GM18858 (cell line): ENCODE results near the gene ICAM5.
A peak's percentile ranks its signal among the peaks of the same experiment; 100 is the strongest.
"Not testable (repeated sequence)": the region's sequence is repeated elsewhere in the genome, so short reads cannot be mapped to it uniquely, and the experiment has no call there.

Experiments used
- ATAC-seq: cut with Tn5 transposase; IDR thresholded peaks from one replicate; pipeline ENCODE4 v1.9.1; 2021; ENCODE audit not compliant: unreplicated experiment

Gene ICAM5

GRCh38 chr19:10318807-10319682, 29.3 kb downstream of the ICAM5 start:
- no peak for ATAC-seq

GRCh38 chr19:10320602-10321416, 31.1 kb downstream of the ICAM5 start:
- no peak for ATAC-seq

- ATAC-seq: no peak
Measured at GRCh38 chr19:10321417-10321797, 31.7 kb downstream of the ICAM5 start.

GRCh38 chr19:10321874-10322835, 32.4 kb downstream of the ICAM5 start:
- ATAC-seq: no peak

GRCh38 chr19:10325732-10326131, 36.0 kb downstream of the ICAM5 start:
- ATAC-seq: no peak

- no peak for ATAC-seq
Measured at GRCh38 chr19:10327793-10328192, 38.0 kb downstream of the ICAM5 start.

GRCh38 chr19:10328558-10329429, 39.0 kb downstream of the ICAM5 start:
- no peak for ATAC-seq

GRCh38 chr19:10329555-10329954, 39.8 kb downstream of the ICAM5 start:
- no peak for ATAC-seq

GRCh38 chr19:10332158-10332964, 42.6 kb downstream of the ICAM5 start:
- ATAC-seq: no peak

GRCh38 chr19:10332965-10333757, 43.4 kb downstream of the ICAM5 start, which contains the start of gene RAVER1:
RAVER1 (minus strand) TSS chr19:10333529; CDS start chr19:10333507, 22 bp downstream.
- peak; percentile 59 for ATAC-seq

- no peak for ATAC-seq
Measured at GRCh38 chr19:10333758-10334587, 44.2 kb downstream of the ICAM5 start.

GRCh38 chr19:10334588-10335351, 45.0 kb downstream of the ICAM5 start:
- no peak for ATAC-seq

- no peak for ATAC-seq
Measured at GRCh38 chr19:10335352-10335985, 45.7 kb downstream of the ICAM5 start.

- ATAC-seq: not testable (repeated sequence)
Measured at GRCh38 chr19:10336725-10337124, 47.0 kb downstream of the ICAM5 start.

GRCh38 chr19:10338940-10339339, 49.2 kb downstream of the ICAM5 start:
- ATAC-seq: no peak

GRCh38 chr19:10339380-10339960, 49.7 kb downstream of the ICAM5 start, which contains the start of gene ICAM3:
ICAM3 (minus strand) TSS chr19:10339624; CDS start chr19:10339614, 10 bp downstream.
- no peak for ATAC-seq
